Endothelial cell of umbilical vein (primary cell): Measurements from ENCODE around the gene SLC30A1. TPM values are rescaled to one million over a fixed set of nuclear protein-coding genes. Genes with fewer than 3 reads are reported as not detected.

Source experiments
- BruUV-seq: library from RNA; stranded (reverse); fragments of 400-500 nt; replicated peaks from 2 replicates; lab custom pipeline; 2021; lab: Mats Ljungman, UMichigan
- CTCF ChIA-PET: fragments of 300-600, 350-600 bp; sonication (Branson Sonifier 250); formaldehyde crosslinking; loops from one replicate; lab custom pipeline; 2021; ENCODE audit warnings: antibody characterized with exemption, inconsistent platforms; lab: Charles Lee
- POLR2A ChIA-PET: fragments of 300-600, 350-600 bp; sonication (Branson Sonifier 250); formaldehyde crosslinking; loops from one replicate; lab custom pipeline; 2021; ENCODE audit warnings: antibody characterized with exemption, inconsistent platforms; lab: Charles Lee
- DNase-seq: peaks from one replicate; pipeline ENCODE4 v3.0.0-alpha.2; 2011; ENCODE audit warnings: low read depth, low spot score
- FAIRE-seq: peaks from 2 replicates; lab custom pipeline; 2011; peaks lifted over from hg19 to GRCh38; lab: Jason Lieb, UNC
- H2AFZ ChIP-seq: 2 replicates; pipeline ENCODE4 v1.6.0; 2012; ENCODE audit warnings: low read depth, low read length, control low read depth, inconsistent platforms
- H3K27ac ChIP-seq: 2 replicates; pipeline ENCODE4 v1.5.1; 2011; ENCODE audit warnings: low read depth, mild to moderate bottlenecking, control low read depth, low read length, moderate library complexity; ENCODE audit not compliant: insufficient read depth
- H3K27me3 ChIP-seq, 2 experiments: 2 replicates each; pipeline versions ENCODE4 v1.6.0 to v1.6.1; 2011; ENCODE audit warnings: low read length in 2 of 2, mixed read lengths in 1 of 2; ENCODE audit not compliant: control insufficient read depth in 2 of 2, insufficient read depth in 2 of 2
- H3K36me3 ChIP-seq, 2 experiments: 2 replicates in 1 of 2; 3 replicates in 1 of 2; pipeline ENCODE4 v1.5.1; 2011; ENCODE audit warnings: low read length in 2 of 2, mild to moderate bottlenecking in 1 of 2, moderate library complexity in 1 of 2; ENCODE audit not compliant: control insufficient read depth in 2 of 2, insufficient read depth in 2 of 2; ENCODE audit errors: extremely low read depth in 1 of 2
- H3K4me1 ChIP-seq: 3 replicates; pipeline ENCODE4 v1.5.1; 2011; ENCODE audit warnings: mild to moderate bottlenecking, low read length; ENCODE audit not compliant: control insufficient read depth, insufficient read depth; ENCODE audit errors: extremely low read depth
- H3K4me2 ChIP-seq: 2 replicates; pipeline ENCODE4 v1.6.1; 2011; ENCODE audit warnings: low read length, control low read depth, mixed read lengths; ENCODE audit not compliant: insufficient read depth
- H3K4me3 ChIP-seq, 3 experiments: fragments of 200-600 bp in 1 of 3; sonication (generic), shearing (Covaris generic) in 1 of 3; replicated peaks in 1 of 3; 2 replicates each; pipeline ENCODE4 v1.5.1; 2011 to 2016; ENCODE audit warnings: control low read depth in 3 of 3, low read length in 3 of 3, mild to moderate bottlenecking in 2 of 3, inconsistent platforms in 1 of 3, low read depth in 1 of 3, moderate library complexity in 1 of 3; ENCODE audit not compliant: insufficient read depth in 1 of 3
- H3K79me2 ChIP-seq: 2 replicates; pipeline ENCODE4 v1.6.0; 2012; ENCODE audit warnings: low read length, inconsistent platforms; ENCODE audit not compliant: control insufficient read depth, insufficient read depth
- H3K9ac ChIP-seq: replicated peaks from 2 replicates; pipeline ENCODE3; 2011; ENCODE audit warnings: low read length, control low read depth; ENCODE audit not compliant: insufficient read depth; ENCODE audit errors: extremely low read depth
- H3K9me1 ChIP-seq: replicated peaks from 3 replicates; pipeline ENCODE4 v1.6.0; 2011; ENCODE audit warnings: mild to moderate bottlenecking, low read length; ENCODE audit not compliant: control insufficient read depth, insufficient read depth; ENCODE audit errors: extremely low read depth
- H3K9me3 ChIP-seq: replicated peaks from 2 replicates; pipeline ENCODE4 v1.5.1; 2012; ENCODE audit warnings: low read length, inconsistent platforms; ENCODE audit not compliant: control insufficient read depth, insufficient read depth
- H4K20me1 ChIP-seq: replicated peaks from 2 replicates; pipeline ENCODE3; 2011; ENCODE audit warnings: mild to moderate bottlenecking, low read length; ENCODE audit not compliant: control insufficient read depth, insufficient read depth; ENCODE audit errors: extremely low read depth
- CTCF ChIP-seq, 2 donors: IDR thresholded peaks; 1 replicate in 1 of 2; 2 replicates in 1 of 2; pipeline ENCODE4 v1.5.1; 2011; ENCODE audit warnings: low read length in 2 of 2, mild to moderate bottlenecking in 2 of 2, moderate library complexity in 2 of 2, control low read depth in 1 of 2, inconsistent platforms in 1 of 2, low read depth in 1 of 2; ENCODE audit not compliant: insufficient read depth in 1 of 2; ENCODE audit errors: extremely low read depth in 1 of 2
- EZH2 ChIP-seq: IDR thresholded peaks from 2 replicates; pipeline ENCODE4 v1.6.1; 2012; ENCODE audit warnings: borderline replicate concordance, low read depth, mild to moderate bottlenecking, moderate library complexity, low read length, inconsistent platforms; ENCODE audit not compliant: severe bottlenecking
- FOS ChIP-seq: IDR thresholded peaks from 2 replicates; pipeline ENCODE4 v1.6.1; 2011; ENCODE audit warnings: mild to moderate bottlenecking, low read length, moderate library complexity, borderline replicate concordance; ENCODE audit not compliant: insufficient read depth
- JUN ChIP-seq: IDR thresholded peaks from 2 replicates; pipeline ENCODE4 v1.6.1; 2011; ENCODE audit warnings: borderline replicate concordance, low read depth; ENCODE audit not compliant: insufficient read length, insufficient read depth
- MYC ChIP-seq: IDR thresholded peaks from one replicate; pipeline ENCODE4 v1.6.1; 2011; ENCODE audit warnings: mild to moderate bottlenecking, low read depth, low read length
- POLR2A ChIP-seq: IDR thresholded peaks from 2 replicates; pipeline ENCODE4 v1.6.1; 2012; ENCODE audit warnings: low read depth, mild to moderate bottlenecking, control low read depth, low read length
- POLR2AphosphoS5 ChIP-seq: IDR thresholded peaks from 2 replicates; pipeline ENCODE4 v1.6.1; 2012; ENCODE audit warnings: low read depth, mild to moderate bottlenecking, control low read depth, low read length, moderate library complexity; ENCODE audit not compliant: insufficient read depth
- dilution Hi-C: fragments of 300-500 bp; cut with MboI; formaldehyde crosslinking; loops from one replicate; pipeline ENCODE4 v1.15.0; 2019; ENCODE audit warnings: low sequenced_read_pairs; ENCODE audit not compliant: extremely low pct_ligation_motif_present
- intact Hi-C: fragments of 100-400 bp; cut with micrococcal nuclease; formaldehyde crosslinking; loops from one replicate; pipeline ENCODE4 v1.10.0; 2022
- polyA plus RNA-seq, 4 experiments: library from polyadenylated mRNA; depleted of rRNA in 3 of 4; stranded (reverse) in 3 of 4; unstranded in 1 of 4; fragments of >200 nt; gene quantifications; 2 replicates each; pipeline versions ENCODE4 v1.2.1 to v1.2.3, GENCODE V29; 2011 to 2012; ENCODE audit warnings: missing spikeins in 1 of 4
- total RNA-seq: library from RNA; stranded (reverse); gene quantifications from 2 replicates; pipeline ENCODE4 v1.2.3, GENCODE V29; 2021
- TF ChIP-seq, protein P1 (sequence below): IDR thresholded peaks from 2 replicates; pipeline ENCODE4 v1.6.1; 2011; ENCODE audit not compliant: insufficient read depth, insufficient read length

Gene SLC30A1
- total and polyA plus RNA-seq, 2 donors (not counting 3 experiments of a cell fraction or from before 2014, with no cell fraction given) = 5.5 to 21.5 TPM

DNA sequence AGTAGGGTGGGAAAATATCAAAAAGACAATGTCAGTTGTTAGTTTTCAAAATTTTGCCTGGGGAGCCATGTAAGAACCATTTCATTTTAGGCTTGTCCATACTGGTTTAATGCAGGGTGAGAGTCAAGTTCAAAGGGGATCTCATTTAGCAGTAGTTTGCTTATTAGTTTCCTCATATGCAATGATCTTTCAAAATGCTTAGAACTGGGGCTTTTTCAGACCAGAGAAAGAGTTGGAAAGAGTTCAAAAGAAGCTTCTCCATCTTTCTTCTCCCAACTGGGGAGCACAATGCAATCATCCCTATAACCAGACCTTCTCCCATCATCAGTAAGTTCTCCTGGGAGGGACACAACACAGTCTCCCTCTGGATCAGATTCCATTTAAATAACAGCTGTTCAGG lies 16.5 kb upstream of the SLC30A1 start:
- POLR2A ChIA-PET = no interaction called here
- CTCF ChIA-PET = interaction anchor here (2.5 kb wide), 1 partner anchor 11 kb away, joined by 7 read pairs; no protein-coding TSS in a partner anchor
- TF ChIP-seq JUN = no peak
- H3K4me3 ChIP-seq = no peak overlapping the region
- DNase-seq (no peak), FAIRE-seq (no peak)
- intact Hi-C loops = no loop called here
- no peak overlapping the region for H3K27ac ChIP-seq
- H3K36me3 ChIP-seq = no peaks in the 10 kb centered on the region
- no peaks in the 10 kb centered on the region for H4K20me1 ChIP-seq
- H3K27me3 ChIP-seq = peaks cover 3 to 4% of the 10 kb centered on the region in 2 experiments
- dilution Hi-C loops = no loop called here
- no peaks in the 10 kb centered on the region for H3K9me1 ChIP-seq
- no peaks in the 10 kb centered on the region for H3K9me3 ChIP-seq
- H2AFZ ChIP-seq = no peak overlapping the region
- BruUV-seq = no TSS peak
- no peaks in the 10 kb centered on the region for H3K79me2 ChIP-seq
- no peaks in the 10 kb centered on the region for H3K4me1 ChIP-seq
- H3K4me2 ChIP-seq = no peak overlapping the region
- H3K9ac ChIP-seq = no peak overlapping the region

- no peaks in the 10 kb centered on the region for H3K9me3 ChIP-seq
- no peak overlapping the region for H3K27ac ChIP-seq
- TF ChIP-seq CTCF (IDR thresholded peaks at IDR 0.05; ENCODE audit: extremely low read depth in 1 of 2, insufficient read depth in 1 of 2, low read depth in 1 of 2, low read length in 2 of 2) (no peak), FOS (peak; percentile 58), JUN (peak; percentile 49), EZH2 (no peak), POLR2A (no peak), POLR2AphosphoS5 (no peak), MYC (no peak)
- TF ChIP-seq, protein P1, sequence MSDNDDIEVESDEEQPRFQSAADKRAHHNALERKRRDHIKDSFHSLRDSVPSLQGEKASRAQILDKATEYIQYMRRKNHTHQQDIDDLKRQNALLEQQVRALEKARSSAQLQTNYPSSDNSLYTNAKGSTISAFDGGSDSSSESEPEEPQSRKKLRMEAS = no peak
- FAIRE-seq (peak; percentile 73), DNase-seq (peak; percentile 25)
- H3K4me1 ChIP-seq = no peaks in the 10 kb centered on the region
- no peak overlapping the region for H2AFZ ChIP-seq
- H3K4me3 ChIP-seq = no peak overlapping the region
- H3K9me1 ChIP-seq = no peaks in the 10 kb centered on the region
- peaks cover 0 to 3% of the 10 kb centered on the region in 2 experiments for H3K27me3 ChIP-seq
- BruUV-seq = no TSS peak
- CTCF ChIA-PET = no interaction called here
- no peaks in the 10 kb centered on the region for H3K79me2 ChIP-seq
- no peak overlapping the region for H3K4me2 ChIP-seq
- dilution Hi-C loops (no loop called here), intact Hi-C loops (no loop called here)
- no peak overlapping the region for H3K9ac ChIP-seq
- POLR2A ChIA-PET = no interaction called here
- no peaks in the 10 kb centered on the region for H4K20me1 ChIP-seq
- H3K36me3 ChIP-seq = no peaks in the 10 kb centered on the region
Observed at GRCh38 chr1:211591980-211592493, 13.1 kb upstream of the SLC30A1 start.
